ENCODE measurements around the gene ENO1. TPM values are rescaled to one million over a fixed set of nuclear protein-coding genes. Genes with fewer than 3 reads are reported as not detected.

ENO1 gene
- total and polyA plus RNA-seq, 2 donors (not counting 3 experiments of a cell fraction or from before 2014, with no cell fraction given) = 1,111 to 1,593 TPM

GRCh38 chr1:8891401-8891800 is 12.9 kb upstream of the ENO1 start:
- intact Hi-C loops (cut with micrococcal nuclease) = no loop called here
- FAIRE-seq = no peak
- no TSS peak for BruUV-seq (replicated peaks)

More at GRCh38 chr1:8891401-8891800, 12.9 kb upstream of the ENO1 start:
- Histone ChIP-seq H3K27ac (ENCODE audit: insufficient read depth, low read depth, low read length) (no peak overlapping the region), H3K4me2 (ENCODE audit: insufficient read depth, low read length) (no peak overlapping the region), H3K36me3 (ENCODE audit: control insufficient read depth in 2 of 2, extremely low read depth in 1 of 2, insufficient read depth in 2 of 2, low read length in 2 of 2) (no peaks in the 10 kb centered on the region), H3K79me2 (ENCODE audit: control insufficient read depth, insufficient read depth, low read length) (no peaks in the 10 kb centered on the region), H2AFZ (ENCODE audit: low read depth, low read length) (no peak overlapping the region), H3K4me1 (ENCODE audit: control insufficient read depth, extremely low read depth, insufficient read depth, low read length) (no peaks in the 10 kb centered on the region), H3K9me1 (replicated peaks; ENCODE audit: control insufficient read depth, extremely low read depth, insufficient read depth, low read length) (no peaks in the 10 kb centered on the region), H3K9me3 (replicated peaks; ENCODE audit: control insufficient read depth, insufficient read depth, low read length) (no peaks in the 10 kb centered on the region), H3K9ac (replicated peaks; ENCODE audit: extremely low read depth, insufficient read depth, low read length) (no peak overlapping the region), H3K27me3 (ENCODE audit: control insufficient read depth in 2 of 2, insufficient read depth in 2 of 2, low read length in 2 of 2) (peaks cover 0 to 6% of the 10 kb centered on the region in 2 experiments), H3K4me3 (replicated peaks in 1 of 3; ENCODE audit: insufficient read depth in 1 of 3, low read depth in 1 of 3, low read length in 3 of 3) (no peak overlapping the region), H4K20me1 (replicated peaks; ENCODE audit: control insufficient read depth, extremely low read depth, insufficient read depth, low read length) (no peaks in the 10 kb centered on the region)
- ChIA-PET CTCF (interaction anchor here (1.3 kb wide), 2 partner anchors 11 to 19 kb away, joined by 3 to 4 read pairs; no protein-coding TSS in a partner anchor), POLR2A (no interaction called here)
- dilution Hi-C loops (cut with MboI; ENCODE audit: extremely low pct_ligation_motif_present, low sequenced_read_pairs) = no loop called here
- TF ChIP-seq CTCF (IDR thresholded peaks at IDR 0.05; ENCODE audit: extremely low read depth in 1 of 2, insufficient read depth in 1 of 2, low read depth in 1 of 2, low read length in 2 of 2) (no peak), POLR2AphosphoS5 (IDR thresholded peaks at IDR 0.05; ENCODE audit: insufficient read depth, low read depth, low read length) (no peak), POLR2A (IDR thresholded peaks at IDR 0.05; ENCODE audit: low read depth, low read length) (no peak), JUN (IDR thresholded peaks at IDR 0.05; ENCODE audit: borderline replicate concordance, insufficient read depth, insufficient read length, low read depth) (no peak), FOS (IDR thresholded peaks at IDR 0.05; ENCODE audit: borderline replicate concordance, insufficient read depth, low read length) (no peak), MAX (IDR thresholded peaks at IDR 0.05; ENCODE audit: insufficient read depth, insufficient read length) (no peak), GATA2 (IDR thresholded peaks at IDR 0.05; ENCODE audit: insufficient read depth, insufficient read length, low read depth, low read length) (no peak), EZH2 (IDR thresholded peaks at IDR 0.05; ENCODE audit: borderline replicate concordance, low read depth, low read length, severe bottlenecking) (no peak), MYC (IDR thresholded peaks at IDR 0.05; ENCODE audit: low read depth, low read length) (no peak)
- no peak for DNase-seq (ENCODE audit: low read depth, low spot score)

Data from endothelial cell of umbilical vein (primary cell).